WERI-Rb-1 (cell line): ENCODE measurements around the gene PLXNA2.
A peak's percentile ranks its signal among the peaks of the same experiment; 100 is the strongest.

Source experiments
- DNase-seq: peaks from one replicate; pipeline ENCODE4 v3.0.0-alpha.2; 2020
- H3K27ac ChIP-seq: fragments of 250-450 bp; sonication (Bioruptor Pico); 2 replicates; pipeline ENCODE4 v1.5.1; 2020; ENCODE audit warnings: mild to moderate bottlenecking, moderate library complexity
- H3K27me3 ChIP-seq: fragments of 250-450 bp; sonication (Bioruptor Pico); 2 replicates; pipeline ENCODE4 v1.5.1; 2021; ENCODE audit warnings: mild to moderate bottlenecking, low read depth, moderate library complexity; ENCODE audit not compliant: insufficient read depth, severe bottlenecking
- H3K36me3 ChIP-seq: fragments of 250-450 bp; sonication (Bioruptor Pico); 2 replicates; pipeline ENCODE4 v1.5.1; 2020; ENCODE audit warnings: mild to moderate bottlenecking, moderate library complexity
- H3K4me3 ChIP-seq: 2 replicates; pipeline ENCODE4 v1.5.1; 2011; ENCODE audit warnings: low read depth, mild to moderate bottlenecking, control low read depth, low read length
- H3K9me3 ChIP-seq: fragments of 250-450 bp; sonication (Bioruptor Pico); 2 replicates; pipeline ENCODE4 v1.5.1; 2021; ENCODE audit warnings: mild to moderate bottlenecking, moderate library complexity; ENCODE audit not compliant: severe bottlenecking
- TF ChIP-seq, protein P1 (sequence below): IDR thresholded peaks from 2 replicates; pipeline ENCODE4 v1.5.1; 2011; ENCODE audit warnings: low read depth, mild to moderate bottlenecking, control low read depth, inconsistent platforms, low read length

Gene PLXNA2

DNA sequence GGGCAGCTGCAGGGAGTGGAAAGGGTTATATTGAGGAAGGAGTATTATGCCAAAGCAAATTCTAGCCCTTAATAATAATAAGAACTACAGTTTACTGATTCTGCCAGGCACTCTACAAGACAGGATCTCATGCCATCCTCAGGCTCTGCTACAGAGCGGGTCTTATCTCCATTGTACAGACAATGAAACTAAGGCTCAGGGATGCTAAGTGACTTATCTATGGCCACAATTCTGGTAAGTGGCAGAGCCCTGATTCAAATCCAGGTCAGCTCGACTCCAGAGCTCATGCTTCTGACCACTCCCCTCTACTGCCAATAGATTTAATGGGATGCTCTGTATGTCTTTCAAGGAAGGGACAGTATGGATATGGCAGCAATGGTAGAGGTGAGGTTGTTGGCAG is 187.1 kb downstream of the PLXNA2 start:
- H3K27ac ChIP-seq = no peak overlapping the region
- H3K9me3 ChIP-seq = no peaks in the 10 kb centered on the region

GRCh38 chr1:208055535-208055934 is 188.6 kb downstream of the PLXNA2 start:
- no peaks in the 10 kb centered on the region for H3K27me3 ChIP-seq
- no peak overlapping the region for H3K27ac ChIP-seq
- TF ChIP-seq, protein P1, sequence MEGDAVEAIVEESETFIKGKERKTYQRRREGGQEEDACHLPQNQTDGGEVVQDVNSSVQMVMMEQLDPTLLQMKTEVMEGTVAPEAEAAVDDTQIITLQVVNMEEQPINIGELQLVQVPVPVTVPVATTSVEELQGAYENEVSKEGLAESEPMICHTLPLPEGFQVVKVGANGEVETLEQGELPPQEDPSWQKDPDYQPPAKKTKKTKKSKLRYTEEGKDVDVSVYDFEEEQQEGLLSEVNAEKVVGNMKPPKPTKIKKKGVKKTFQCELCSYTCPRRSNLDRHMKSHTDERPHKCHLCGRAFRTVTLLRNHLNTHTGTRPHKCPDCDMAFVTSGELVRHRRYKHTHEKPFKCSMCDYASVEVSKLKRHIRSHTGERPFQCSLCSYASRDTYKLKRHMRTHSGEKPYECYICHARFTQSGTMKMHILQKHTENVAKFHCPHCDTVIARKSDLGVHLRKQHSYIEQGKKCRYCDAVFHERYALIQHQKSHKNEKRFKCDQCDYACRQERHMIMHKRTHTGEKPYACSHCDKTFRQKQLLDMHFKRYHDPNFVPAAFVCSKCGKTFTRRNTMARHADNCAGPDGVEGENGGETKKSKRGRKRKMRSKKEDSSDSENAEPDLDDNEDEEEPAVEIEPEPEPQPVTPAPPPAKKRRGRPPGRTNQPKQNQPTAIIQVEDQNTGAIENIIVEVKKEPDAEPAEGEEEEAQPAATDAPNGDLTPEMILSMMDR = no peak
- peaks cover 40% of the 10 kb centered on the region for H3K36me3 ChIP-seq
- no peak overlapping the region for H3K4me3 ChIP-seq
- no peaks in the 10 kb centered on the region for H3K9me3 ChIP-seq
- peak; percentile 55 for DNase-seq

More for the DNA sequence above, 187.1 kb downstream of the PLXNA2 start:
- peaks cover 28% of the 10 kb centered on the region for H3K36me3 ChIP-seq
- DNase-seq = no peak
- no peak overlapping the region for H3K4me3 ChIP-seq
- no peaks in the 10 kb centered on the region for H3K27me3 ChIP-seq
- TF ChIP-seq, protein P1 = no peak

GRCh38 chr1:208054911-208055379 is 189.2 kb downstream of the PLXNA2 start:
- Histone ChIP-seq H3K36me3 (peaks cover 40% of the 10 kb centered on the region), H3K4me3 (peak overlapping the region; percentile 1; the same call in 1 of the 2 replicates), H3K27me3 (no peaks in the 10 kb centered on the region), H3K27ac (no peak overlapping the region), H3K9me3 (no peaks in the 10 kb centered on the region)
- DNase-seq = peak; percentile 86
- TF ChIP-seq, protein P1 = peak; percentile 74

DNA sequence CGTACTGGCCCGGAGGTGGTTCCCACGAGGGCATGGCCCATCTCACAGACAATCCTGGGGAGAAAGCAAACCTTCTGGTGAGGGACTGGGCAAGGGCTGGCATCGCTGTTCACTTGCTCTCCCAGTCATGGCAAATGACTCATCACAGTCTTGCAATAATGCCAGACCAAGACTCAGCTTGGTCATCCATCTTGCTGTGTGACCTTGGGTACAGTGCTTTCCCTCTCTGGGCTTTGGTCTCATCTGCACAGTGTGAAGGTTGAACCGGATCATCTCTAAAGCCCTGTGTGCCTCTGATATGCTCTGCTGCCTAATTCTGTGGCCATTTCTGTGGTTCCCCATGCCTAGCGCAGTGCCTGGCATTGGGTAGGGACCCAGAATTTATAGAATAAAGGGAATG is 189.7 kb downstream of the PLXNA2 start:
- H3K27me3 ChIP-seq = no peaks in the 10 kb centered on the region
- DNase-seq = no peak
- no peak overlapping the region for H3K27ac ChIP-seq
- no peak overlapping the region for H3K4me3 ChIP-seq
- TF ChIP-seq, protein P1 = no peak
- no peaks in the 10 kb centered on the region for H3K9me3 ChIP-seq
- peaks cover 43% of the 10 kb centered on the region for H3K36me3 ChIP-seq

GRCh38 chr1:208053661-208054060 is 190.5 kb downstream of the PLXNA2 start:
- TF ChIP-seq, protein P1 = no peak
- no peaks in the 10 kb centered on the region for H3K9me3 ChIP-seq
- no peak for DNase-seq
- peaks cover 44% of the 10 kb centered on the region for H3K36me3 ChIP-seq
- no peak overlapping the region for H3K27ac ChIP-seq
- no peaks in the 10 kb centered on the region for H3K27me3 ChIP-seq
- no peak overlapping the region for H3K4me3 ChIP-seq

DNA sequence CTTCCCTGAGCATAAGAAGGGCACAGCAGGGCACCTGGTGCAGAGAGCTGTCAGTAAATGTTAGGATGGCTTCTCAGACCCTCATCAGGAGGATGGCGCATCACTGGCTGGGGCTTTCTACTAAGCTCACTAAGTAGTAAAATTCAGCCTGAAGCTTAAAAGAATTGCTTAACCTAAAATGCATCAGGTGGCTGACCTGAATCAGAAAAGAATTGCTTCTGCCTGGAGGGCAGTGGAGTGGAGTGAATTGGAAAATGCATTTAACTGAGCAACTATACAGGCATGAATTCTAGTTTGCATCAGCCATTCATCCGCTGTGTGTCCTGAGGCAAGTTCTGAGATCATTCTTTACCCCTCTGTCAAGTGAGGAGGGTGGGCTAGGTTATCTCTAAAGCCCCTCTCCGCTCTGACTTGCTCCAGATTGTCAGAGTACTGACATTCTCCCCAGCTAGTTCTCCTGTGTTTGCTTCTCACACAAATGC is 191.2 kb downstream of the PLXNA2 start:
- no peaks in the 10 kb centered on the region for H3K9me3 ChIP-seq
- DNase-seq = no peak
- peaks cover 42% of the 10 kb centered on the region for H3K36me3 ChIP-seq
- H3K27me3 ChIP-seq = no peaks in the 10 kb centered on the region
- H3K27ac ChIP-seq = no peak overlapping the region
- TF ChIP-seq, protein P1 = no peak
- no peak overlapping the region for H3K4me3 ChIP-seq
